GM18520 (cell line): ENCODE data around the gene SF3A2.

ENCODE experiments used
- ATAC-seq: cut with Tn5 transposase; IDR thresholded peaks from one replicate; pipeline ENCODE4 v1.9.1; 2021; ENCODE audit not compliant: unreplicated experiment

SF3A2 gene

GRCh38 chr19:2226051-2226839, 10.4 kb upstream of the SF3A2 start:
- no peak for ATAC-seq

- no peak for ATAC-seq
Observed at GRCh38 chr19:2226840-2227360, 9.7 kb upstream of the SF3A2 start.

GRCh38 chr19:2227415-2228156, 9.0 kb upstream of the SF3A2 start:
- no peak for ATAC-seq

GRCh38 chr19:2228157-2229030, 8.2 kb upstream of the SF3A2 start:
- ATAC-seq = no peak

- ATAC-seq = no peak
Observed at GRCh38 chr19:2229103-2230032, 7.3 kb upstream of the SF3A2 start.

- ATAC-seq = no peak
Observed at GRCh38 chr19:2230033-2230531, 6.5 kb upstream of the SF3A2 start.

GRCh38 chr19:2230807-2231533, 5.7 kb upstream of the SF3A2 start:
- ATAC-seq = no peak

- no peak for ATAC-seq
Observed at GRCh38 chr19:2231621-2232221, 4.9 kb upstream of the SF3A2 start.

- ATAC-seq = no peak
Observed at GRCh38 chr19:2232286-2233151, 4.1 kb upstream of the SF3A2 start.

- ATAC-seq = no peak
Observed at GRCh38 chr19:2233601-2234280, 2.9 kb upstream of the SF3A2 start.

- ATAC-seq = no peak
Observed at GRCh38 chr19:2234996-2235380, 1.6 kb upstream of the SF3A2 start.

- ATAC-seq = no peak
Observed at GRCh38 chr19:2235381-2236063, 1.1 kb upstream of the SF3A2 start.

- ATAC-seq = no peak
Observed at GRCh38 chr19:2236064-2236313, 635 bp upstream of the SF3A2 start.

GRCh38 chr19:2237051-2237868, 636 bp downstream of the SF3A2 start:
- ATAC-seq = no peak

GRCh38 chr19:2237869-2238153, 1.2 kb downstream of the SF3A2 start:
- no peak for ATAC-seq

GRCh38 chr19:2239173-2239572, 2.5 kb downstream of the SF3A2 start:
- no peak for ATAC-seq
